Fibroblast of the aortic adventitia (primary cell): ENCODE results near the gene BLMH. TPM values are rescaled to one million over a fixed set of nuclear protein-coding genes. Genes with fewer than 3 reads are reported as not detected.

Experiments used
- DNase-seq: peaks from one replicate; pipeline ENCODE4 v3.0.0-alpha.2; 2010; ENCODE audit warnings: low read depth
- H3K4me3 ChIP-seq: 2 replicates; pipeline ENCODE4 v1.5.1; 2011; ENCODE audit warnings: low read depth, mild to moderate bottlenecking, control low read depth, low read length, moderate library complexity
- CTCF ChIP-seq: IDR thresholded peaks from 2 replicates; pipeline ENCODE4 v1.5.1; 2011; ENCODE audit warnings: mild to moderate bottlenecking, low read length, control low read depth, inconsistent platforms; ENCODE audit not compliant: insufficient read depth
- total RNA-seq: library from RNA; depleted of rRNA; stranded (reverse); fragments of >200 nt; gene quantifications from 2 replicates; pipeline ENCODE4 v1.2.3, GENCODE V29; 2012; ENCODE audit warnings: low replicate concordance

The BLMH gene
- total RNA-seq = 30.5 and 35.9 TPM in 2 replicates

- no peak for TF ChIP-seq CTCF
- peak within 1 kb of the TSS; percentile 75 for H3K4me3 ChIP-seq
- peak; percentile 75 for DNase-seq
Measured at GRCh38 chr17:30291543-30292285, at the start of gene BLMH. BLMH (minus strand) TSS chr17:30291944; CDS start chr17:30291819, 125 bp downstream.

GRCh38 chr17:30340801-30341356, 49.1 kb upstream of the BLMH start:
- no peak overlapping the region for H3K4me3 ChIP-seq
- DNase-seq = peak; percentile 49
- TF ChIP-seq CTCF = no peak

- DNase-seq = no peak
- H3K4me3 ChIP-seq = no peak overlapping the region
- TF ChIP-seq CTCF = no peak
Measured at GRCh38 chr17:30339086-30339485, 47.3 kb upstream of the BLMH start.

- TF ChIP-seq CTCF = no peak
- no peak for DNase-seq
- no peak overlapping the region for H3K4me3 ChIP-seq
Measured at GRCh38 chr17:30337393-30337999, 45.8 kb upstream of the BLMH start.

- DNase-seq = peak; percentile 63
- TF ChIP-seq CTCF = peak; percentile 48
- no peak overlapping the region for H3K4me3 ChIP-seq
Measured at GRCh38 chr17:30336369-30337171, 44.8 kb upstream of the BLMH start.

- TF ChIP-seq CTCF = no peak
- H3K4me3 ChIP-seq = no peak overlapping the region
- no peak for DNase-seq
Measured at GRCh38 chr17:30334421-30334820, 42.7 kb upstream of the BLMH start.
